Measurements from ENCODE around the gene ZNF92.
"Not testable (repeated sequence)": the region's sequence is repeated elsewhere in the genome, so short reads cannot be mapped to it uniquely, and the experiment has no call there.

- not testable (repeated sequence) for TF ChIP-seq SP3 (tag by site-specific recombination; IDR thresholded peaks at IDR 0.05); ZBTB21 (tag by site-specific recombination; IDR thresholded peaks at IDR 0.05); ZBTB7A (tag by site-specific recombination; IDR thresholded peaks at IDR 0.05; ENCODE audit: low read depth)
- TF ChIP-seq, protein P1, sequence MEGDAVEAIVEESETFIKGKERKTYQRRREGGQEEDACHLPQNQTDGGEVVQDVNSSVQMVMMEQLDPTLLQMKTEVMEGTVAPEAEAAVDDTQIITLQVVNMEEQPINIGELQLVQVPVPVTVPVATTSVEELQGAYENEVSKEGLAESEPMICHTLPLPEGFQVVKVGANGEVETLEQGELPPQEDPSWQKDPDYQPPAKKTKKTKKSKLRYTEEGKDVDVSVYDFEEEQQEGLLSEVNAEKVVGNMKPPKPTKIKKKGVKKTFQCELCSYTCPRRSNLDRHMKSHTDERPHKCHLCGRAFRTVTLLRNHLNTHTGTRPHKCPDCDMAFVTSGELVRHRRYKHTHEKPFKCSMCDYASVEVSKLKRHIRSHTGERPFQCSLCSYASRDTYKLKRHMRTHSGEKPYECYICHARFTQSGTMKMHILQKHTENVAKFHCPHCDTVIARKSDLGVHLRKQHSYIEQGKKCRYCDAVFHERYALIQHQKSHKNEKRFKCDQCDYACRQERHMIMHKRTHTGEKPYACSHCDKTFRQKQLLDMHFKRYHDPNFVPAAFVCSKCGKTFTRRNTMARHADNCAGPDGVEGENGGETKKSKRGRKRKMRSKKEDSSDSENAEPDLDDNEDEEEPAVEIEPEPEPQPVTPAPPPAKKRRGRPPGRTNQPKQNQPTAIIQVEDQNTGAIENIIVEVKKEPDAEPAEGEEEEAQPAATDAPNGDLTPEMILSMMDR (tag by site-specific recombination; IDR thresholded peaks at IDR 0.05), result not testable (repeated sequence)
Measured at GRCh38 chr7:65423286-65423685, 49.6 kb downstream of the ZNF92 start.

Data from HEK293 (cell line).